Mesendoderm (in vitro differentiated cells): ENCODE measurements around the gene SMURF1.

Source experiments
- DNase-seq: peaks from one replicate; pipeline ENCODE4 v3.0.0; 2013
- H2AK5ac ChIP-seq: 2 replicates; pipeline ENCODE4 v1.6.1; 2013; ENCODE audit warnings: low read length, inconsistent platforms
- H2BK120ac ChIP-seq: 2 replicates; pipeline ENCODE4 v1.6.1; 2013; ENCODE audit warnings: low read depth, mild to moderate bottlenecking, low read length, moderate library complexity, mixed read lengths
- H2BK15ac ChIP-seq: replicated peaks from 2 replicates; pipeline ENCODE4 v1.6.1; 2013; ENCODE audit warnings: low read depth, mild to moderate bottlenecking, moderate library complexity
- H2BK5ac ChIP-seq: 2 replicates; pipeline ENCODE4 v1.6.1; 2013; ENCODE audit warnings: low read length, inconsistent platforms
- H3K18ac ChIP-seq: 2 replicates; pipeline ENCODE4 v1.6.1; 2013; ENCODE audit warnings: mild to moderate bottlenecking, low read length, mixed read lengths
- H3K23ac ChIP-seq: one replicate; pipeline ENCODE4 v1.6.1; 2013; ENCODE audit warnings: low read length
- H3K27ac ChIP-seq: 2 replicates; pipeline ENCODE4 v1.5.1; 2013; ENCODE audit warnings: low read depth, mild to moderate bottlenecking, inconsistent platforms, low read length, moderate library complexity
- H3K27me3 ChIP-seq: 2 replicates; pipeline ENCODE4 v1.6.1; 2013; ENCODE audit warnings: low read length, control low read depth, mild to moderate bottlenecking, inconsistent platforms; ENCODE audit not compliant: insufficient read depth, poor library complexity
- H3K36me3 ChIP-seq: 2 replicates; pipeline ENCODE4 v1.6.1; 2013; ENCODE audit warnings: low read length, inconsistent platforms; ENCODE audit not compliant: control insufficient read depth, insufficient read depth
- H3K4ac ChIP-seq: one replicate; pipeline ENCODE4 v1.6.1; 2013; ENCODE audit warnings: low read depth, mild to moderate bottlenecking, low read length, moderate library complexity
- H3K4me1 ChIP-seq: 2 replicates; pipeline ENCODE4 v1.6.1; 2013; ENCODE audit warnings: low read depth, low read length, inconsistent platforms; ENCODE audit not compliant: control insufficient read depth
- H3K4me2 ChIP-seq: 2 replicates; pipeline ENCODE4 v1.6.1; 2013; ENCODE audit warnings: low read length
- H3K4me3 ChIP-seq: 2 replicates; pipeline ENCODE4 v1.5.1; 2013; ENCODE audit warnings: mild to moderate bottlenecking, low read length
- H3K56ac ChIP-seq: one replicate; pipeline ENCODE4 v1.6.1; 2013; ENCODE audit warnings: low read length
- H3K79me1 ChIP-seq: 2 replicates; pipeline ENCODE4 v1.6.1; 2013; ENCODE audit warnings: low read length, inconsistent platforms
- H3K79me2 ChIP-seq: 2 replicates; pipeline ENCODE4 v1.6.1; 2013; ENCODE audit warnings: mild to moderate bottlenecking, low read length; ENCODE audit not compliant: control insufficient read depth, insufficient read depth
- H3K9ac ChIP-seq: 2 replicates; pipeline ENCODE4 v1.6.1; 2013; ENCODE audit warnings: low read length, inconsistent platforms
- H4K5ac ChIP-seq: one replicate; pipeline ENCODE4 v1.6.1; 2013; ENCODE audit warnings: low read length
- H4K8ac ChIP-seq: one replicate; pipeline ENCODE4 v1.6.1; 2013; ENCODE audit warnings: low read depth, mild to moderate bottlenecking, control low read depth, low read length, moderate library complexity
- WGBS: extraction: QIAGEN DNeasy Blood & Tissue Kit; methylation state at CpG from one replicate; pipeline ENCODE4 v1.1.7; 2013; ENCODE audit warnings: low lambda C conversion rate, missing lambda C conversion rate; ENCODE audit not compliant: insufficient coverage; ENCODE audit errors: extremely low coverage; 5-methylcytosine and 5-hydroxymethylcytosine counted together

Gene SMURF1

GRCh38 chr7:98982686-98983085, 161.2 kb downstream of the SMURF1 start:
- H3K4me2 ChIP-seq, result no peak overlapping the region
- no peak for DNase-seq
- no peaks in the 10 kb centered on the region for H3K79me1 ChIP-seq
- no peak overlapping the region for H3K4me3 ChIP-seq
- H3K27me3 ChIP-seq, result no peaks in the 10 kb centered on the region
- no peak overlapping the region for H4K8ac ChIP-seq
- no peak overlapping the region for H2BK15ac ChIP-seq
- no peak overlapping the region for H2BK5ac ChIP-seq
- H3K4me1 ChIP-seq, result no peaks in the 10 kb centered on the region
- H3K9ac ChIP-seq, result no peak overlapping the region
- H3K36me3 ChIP-seq, result peaks cover 34% of the 10 kb centered on the region
- WGBS, result no CpG with 5 or more reads among the region's 8 CpGs
- H2BK120ac ChIP-seq, result no peak overlapping the region
- H3K18ac ChIP-seq, result no peak overlapping the region
- H2AK5ac ChIP-seq, result no peak overlapping the region
- H3K23ac ChIP-seq, result no peak overlapping the region
- no peak overlapping the region for H3K27ac ChIP-seq
- no peak overlapping the region for H3K4ac ChIP-seq
- H4K5ac ChIP-seq, result no peak overlapping the region
- no peak overlapping the region for H3K56ac ChIP-seq
- no peaks in the 10 kb centered on the region for H3K79me2 ChIP-seq

DNA sequence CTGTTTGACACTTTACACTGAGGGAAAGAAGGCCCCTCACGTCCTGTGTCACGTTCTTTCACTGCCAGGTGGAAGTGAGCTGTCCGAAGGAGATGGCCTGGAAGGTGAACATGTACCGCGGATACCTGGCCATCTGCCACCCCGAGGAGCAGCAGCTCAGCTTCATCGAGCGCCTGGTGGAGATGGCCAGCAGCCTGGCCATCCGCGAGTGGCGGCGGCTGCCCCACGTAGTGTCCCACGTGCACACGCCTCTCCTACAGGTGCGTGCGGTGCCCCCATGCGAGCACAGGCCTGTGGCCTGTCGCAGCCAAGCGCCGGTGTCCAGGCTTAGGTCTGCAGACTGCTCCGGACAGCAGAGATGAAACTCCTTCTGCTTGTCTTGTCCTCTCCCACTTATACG, 162.2 kb downstream of the SMURF1 start:
- H3K18ac ChIP-seq, result no peak overlapping the region
- DNase-seq, result no peak
- no peak overlapping the region for H3K4me2 ChIP-seq
- no peaks in the 10 kb centered on the region for H3K27me3 ChIP-seq
- WGBS, result no CpG with 5 or more reads among the region's 23 CpGs
- H3K4me1 ChIP-seq, result no peaks in the 10 kb centered on the region
- no peak overlapping the region for H4K8ac ChIP-seq
- H2BK5ac ChIP-seq, result no peak overlapping the region
- H3K4ac ChIP-seq, result no peak overlapping the region
- H3K79me2 ChIP-seq, result no peaks in the 10 kb centered on the region
- H3K4me3 ChIP-seq, result no peak overlapping the region
- no peak overlapping the region for H4K5ac ChIP-seq
- no peak overlapping the region for H3K27ac ChIP-seq
- no peak overlapping the region for H3K9ac ChIP-seq
- no peak overlapping the region for H2AK5ac ChIP-seq
- H3K56ac ChIP-seq, result no peak overlapping the region
- H2BK120ac ChIP-seq, result no peak overlapping the region
- H3K36me3 ChIP-seq, result peaks cover 37% of the 10 kb centered on the region
- no peak overlapping the region for H3K23ac ChIP-seq
- no peak overlapping the region for H2BK15ac ChIP-seq
- no peaks in the 10 kb centered on the region for H3K79me1 ChIP-seq

GRCh38 chr7:98978672-98979071, 165.2 kb downstream of the SMURF1 start:
- Histone ChIP-seq H2BK120ac (no peak overlapping the region), H3K23ac (no peak overlapping the region), H2AK5ac (no peak overlapping the region), H3K18ac (no peak overlapping the region), H3K4ac (no peak overlapping the region), H2BK15ac (no peak overlapping the region), H3K9ac (no peak overlapping the region), H3K4me2 (no peak overlapping the region), H3K27ac (no peak overlapping the region), H3K79me1 (no peaks in the 10 kb centered on the region), H4K8ac (no peak overlapping the region), H3K4me1 (no peaks in the 10 kb centered on the region), H3K79me2 (no peaks in the 10 kb centered on the region), H4K5ac (no peak overlapping the region), H2BK5ac (no peak overlapping the region), H3K56ac (no peak overlapping the region), H3K27me3 (no peaks in the 10 kb centered on the region), H3K4me3 (no peak overlapping the region), H3K36me3 (peaks cover 25% of the 10 kb centered on the region)
- DNase-seq, result no peak
- WGBS, result no CpG with 5 or more reads among the region's 9 CpGs
